Stomach smooth muscle (tissue), 2 donors: ENCODE results near the gene ADAMTS14.
"Not testable (repeated sequence)": the region's sequence is repeated elsewhere in the genome, so short reads cannot be mapped to it uniquely, and the experiment has no call there.

ENCODE experiments used
- H3K27ac ChIP-seq: one replicate; pipeline ENCODE4 v1.7.0; 2013; ENCODE audit warnings: mild to moderate bottlenecking, low read length, inconsistent platforms
- H3K27me3 ChIP-seq, 2 donors: one replicate each; pipeline ENCODE4 v1.7.0; 2013; ENCODE audit warnings: low read length in 2 of 2; ENCODE audit not compliant: insufficient read depth in 2 of 2, control insufficient read depth in 1 of 2
- H3K36me3 ChIP-seq, 2 donors: one replicate each; pipeline ENCODE4 v1.7.0; 2013; ENCODE audit warnings: low read length in 2 of 2; ENCODE audit not compliant: control insufficient read depth in 2 of 2, insufficient read depth in 2 of 2
- H3K4me1 ChIP-seq: one replicate; pipeline ENCODE4 v1.7.0; 2013; ENCODE audit warnings: low read length; ENCODE audit not compliant: control insufficient read depth, insufficient read depth
- H3K4me3 ChIP-seq, 2 donors: one replicate each; pipeline ENCODE4 v1.7.0; 2013; ENCODE audit warnings: low read length in 2 of 2
- H3K9ac ChIP-seq, 2 donors: one replicate each; pipeline ENCODE4 v1.7.0; 2013; ENCODE audit warnings: low read length in 2 of 2, mild to moderate bottlenecking in 1 of 2
- H3K9me3 ChIP-seq, 2 donors: one replicate each; pipeline ENCODE4 v1.7.0; 2013; ENCODE audit warnings: low read length in 2 of 2; ENCODE audit not compliant: control insufficient read depth in 2 of 2
- donor health status: healthy.
- donor health status: Pancreatic carcinoma.

ADAMTS14 gene

DNA sequence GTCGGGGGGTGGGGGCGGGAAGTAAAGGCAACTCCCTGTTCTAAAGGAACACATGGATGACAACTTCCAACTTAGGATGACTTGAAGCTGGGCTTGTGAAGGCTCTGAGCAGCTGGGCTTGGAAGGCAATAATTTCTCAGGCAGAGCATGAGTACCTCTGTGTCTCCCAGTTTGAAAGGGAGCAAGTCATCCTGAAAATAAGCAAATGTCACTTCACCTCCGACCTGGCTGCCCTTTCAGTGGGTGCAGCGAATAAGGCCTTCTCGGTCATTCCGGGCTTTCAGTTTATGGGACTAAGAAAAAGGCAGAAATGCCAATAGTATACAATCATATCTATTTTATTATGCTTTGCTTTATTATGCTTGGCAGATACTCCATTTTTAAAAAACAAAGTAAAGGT is 15.3 kb upstream of the ADAMTS14 start:
- no peak overlapping the region for H3K9ac ChIP-seq
- H3K36me3 ChIP-seq = no peaks in the 10 kb centered on the region
- H3K9me3 ChIP-seq = no peaks in the 10 kb centered on the region
- peaks cover 0 to 2% of the 10 kb centered on the region in 2 donors for H3K27me3 ChIP-seq
- no peak overlapping the region for H3K27ac ChIP-seq
- H3K4me3 ChIP-seq = no peak overlapping the region
- peaks cover 5% of the 10 kb centered on the region for H3K4me1 ChIP-seq

DNA sequence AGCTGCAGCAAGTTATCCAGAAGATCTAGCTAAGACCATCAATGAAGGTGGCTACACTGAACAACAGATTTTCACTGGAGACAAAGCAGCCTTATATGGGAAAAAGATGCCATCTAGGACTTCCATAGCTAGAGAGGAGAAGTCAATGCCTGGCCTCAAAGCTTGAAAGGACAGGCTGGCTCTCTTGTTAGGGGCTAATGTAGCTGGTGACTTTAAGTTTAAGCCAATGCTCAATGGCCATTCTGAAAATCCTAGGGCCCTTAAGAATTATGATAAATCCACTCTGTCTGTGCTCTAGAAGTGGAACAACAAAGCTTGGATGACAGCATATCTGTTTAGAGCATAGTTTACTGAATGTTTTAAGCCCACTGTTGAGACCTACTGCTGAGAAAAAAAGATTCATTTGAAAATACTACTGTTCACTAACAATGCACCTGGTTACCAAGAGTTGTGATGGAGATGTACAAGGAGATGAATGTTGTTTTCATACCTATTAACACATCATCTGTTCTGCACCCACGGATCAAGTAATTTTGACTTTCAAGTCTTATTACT is 13.6 kb upstream of the ADAMTS14 start:
- Histone ChIP-seq H3K4me3 (no peak overlapping the region), H3K27ac (no peak overlapping the region), H3K4me1 (peaks cover 2% of the 10 kb centered on the region), H3K9ac (no peak overlapping the region), H3K36me3 (no peaks in the 10 kb centered on the region), H3K9me3 (no peaks in the 10 kb centered on the region), H3K27me3 (peaks cover 0 to 2% of the 10 kb centered on the region in 2 donors)

DNA sequence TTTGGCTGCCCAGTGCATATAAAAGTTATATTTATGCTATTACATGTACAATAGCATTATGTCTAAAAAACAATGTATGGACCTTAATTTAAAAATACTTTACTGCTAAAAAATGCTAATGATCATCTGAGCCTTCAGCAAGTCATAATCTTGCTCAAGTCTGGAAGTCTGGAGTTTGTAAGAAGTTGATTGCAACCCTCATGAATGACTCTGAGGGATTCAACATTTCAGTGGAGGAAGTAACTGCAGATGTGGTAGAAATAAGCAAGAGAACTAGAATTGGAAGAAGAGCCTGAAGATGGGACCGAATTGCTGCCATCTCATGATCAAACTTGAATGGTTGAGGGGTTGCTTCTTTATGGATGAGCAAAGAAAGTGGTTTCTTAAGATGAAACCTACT is 13.0 kb upstream of the ADAMTS14 start:
- Histone ChIP-seq H3K9me3 (no peaks in the 10 kb centered on the region), H3K27ac (no peak overlapping the region)

DNA sequence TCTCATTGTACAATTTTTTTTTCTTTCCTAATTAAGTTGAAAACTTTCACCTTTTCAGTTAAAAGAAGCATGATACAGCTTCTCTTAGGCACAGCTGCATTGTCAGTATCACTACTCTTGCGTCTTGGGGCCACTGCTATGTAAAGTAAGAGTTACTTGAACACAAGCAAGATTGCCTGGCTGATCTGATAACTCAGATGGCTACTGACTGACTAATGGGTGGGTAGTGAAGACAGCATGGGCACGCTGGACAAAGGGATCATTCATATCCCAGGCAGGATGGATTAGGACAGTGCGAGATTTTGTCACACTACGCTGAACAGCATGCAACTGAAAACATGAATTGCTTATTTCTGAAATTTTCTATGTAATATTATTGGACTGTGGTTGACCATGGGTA is 11.6 kb upstream of the ADAMTS14 start:
- peaks cover 0 to 2% of the 10 kb centered on the region in 2 donors for H3K27me3 ChIP-seq
- no peaks in the 10 kb centered on the region for H3K36me3 ChIP-seq
- peaks cover 2% of the 10 kb centered on the region for H3K4me1 ChIP-seq
- H3K4me3 ChIP-seq = no peak overlapping the region
- no peaks in the 10 kb centered on the region for H3K9me3 ChIP-seq
- H3K9ac ChIP-seq = no peak overlapping the region
- H3K27ac ChIP-seq = no peak overlapping the region

More for the DNA sequence above, 13.0 kb upstream of the ADAMTS14 start:
- peaks cover 0 to 2% of the 10 kb centered on the region in 2 donors for H3K27me3 ChIP-seq
- H3K36me3 ChIP-seq = no peaks in the 10 kb centered on the region
- no peak overlapping the region for H3K4me3 ChIP-seq
- no peak overlapping the region for H3K9ac ChIP-seq
- H3K4me1 ChIP-seq = no peaks in the 10 kb centered on the region

DNA sequence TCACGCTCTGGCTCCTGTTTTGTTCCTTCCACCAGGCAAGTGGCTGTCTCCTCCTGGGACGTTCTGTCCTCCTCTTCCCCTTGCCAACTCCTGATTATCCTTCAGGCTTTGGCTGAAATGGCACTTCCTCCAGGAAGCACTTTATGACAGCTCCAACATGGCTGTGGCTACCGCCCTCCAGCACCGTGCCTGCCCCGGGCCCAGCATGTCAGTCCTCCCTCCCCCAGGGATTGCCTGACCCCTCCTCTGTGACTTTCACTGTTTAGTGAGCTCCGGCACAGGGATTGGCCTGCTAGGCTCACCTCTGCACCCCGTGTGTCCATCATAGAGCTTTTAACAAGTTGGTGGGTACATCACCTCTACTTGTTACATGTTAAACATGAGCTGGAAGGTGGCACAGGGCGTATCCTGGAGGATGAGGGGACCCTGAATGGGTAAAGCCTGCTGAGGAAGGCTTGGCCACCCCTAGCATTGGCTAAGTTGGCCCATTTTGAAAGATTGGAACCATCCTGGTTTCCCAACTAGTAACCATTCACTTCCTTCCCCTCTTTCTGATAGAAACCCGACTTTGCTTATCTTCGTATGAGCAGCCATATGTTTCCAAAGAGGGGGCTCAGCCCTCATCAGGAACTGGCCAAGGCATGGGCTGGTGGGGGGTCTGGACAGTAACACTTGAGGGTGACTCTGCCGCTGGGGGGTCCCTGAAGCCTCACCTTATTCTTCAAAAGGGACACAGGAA is 10.5 kb upstream of the ADAMTS14 start:
- H3K27ac ChIP-seq = no peak overlapping the region
- H3K9me3 ChIP-seq = no peaks in the 10 kb centered on the region
- no peaks in the 10 kb centered on the region for H3K36me3 ChIP-seq
- peaks cover 0 to 2% of the 10 kb centered on the region in 2 donors for H3K27me3 ChIP-seq
- H3K4me3 ChIP-seq = no peak overlapping the region
- H3K4me1 ChIP-seq = peaks cover 2% of the 10 kb centered on the region
- H3K9ac ChIP-seq = no peak overlapping the region

DNA sequence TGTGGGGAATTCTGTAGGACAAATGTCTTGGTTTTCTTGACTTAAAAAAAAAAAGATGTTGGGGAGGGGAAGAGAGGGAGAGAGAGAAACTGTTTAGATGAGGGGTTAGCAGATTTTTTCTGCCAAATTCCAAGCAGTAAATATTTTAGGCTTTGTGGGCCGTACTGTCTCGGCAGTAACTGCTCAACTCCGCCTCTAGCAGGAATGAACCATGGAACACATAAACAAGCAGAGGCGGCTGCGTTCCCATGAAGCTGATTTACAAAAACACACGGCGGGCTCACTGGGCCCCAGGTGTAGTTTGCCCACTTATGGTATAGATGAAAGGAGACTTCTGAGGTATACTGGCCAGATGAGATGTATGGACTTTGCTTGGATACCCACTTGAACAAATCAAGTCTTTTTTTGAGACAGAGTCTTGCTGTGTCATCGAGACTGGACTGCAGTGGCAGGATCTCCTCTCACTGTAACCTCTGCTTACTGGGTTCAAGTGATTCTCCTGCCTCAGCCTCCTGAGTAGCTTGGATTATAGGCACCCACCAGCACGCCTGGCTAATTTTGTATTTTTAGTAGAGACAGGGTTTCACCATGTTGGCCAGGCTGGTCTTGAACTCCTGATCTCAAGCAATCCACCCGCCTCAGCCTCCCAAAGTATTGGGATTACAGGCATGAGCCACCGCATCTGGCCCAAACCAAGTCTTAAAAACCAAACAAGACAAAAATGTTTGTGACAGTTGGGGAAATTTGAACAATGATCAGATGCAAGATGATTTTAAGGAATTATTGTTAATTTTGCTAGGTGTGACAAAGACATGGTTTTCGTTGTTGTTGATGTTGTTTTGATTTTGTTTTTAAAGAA is 9.7 kb upstream of the ADAMTS14 start:
- no peak overlapping the region for H3K27ac ChIP-seq
- H3K36me3 ChIP-seq = no peaks in the 10 kb centered on the region
- H3K27me3 ChIP-seq = peaks cover 0 to 2% of the 10 kb centered on the region in 2 donors
- H3K4me3 ChIP-seq = no peak overlapping the region
- H3K4me1 ChIP-seq = peaks cover 2% of the 10 kb centered on the region
- no peaks in the 10 kb centered on the region for H3K9me3 ChIP-seq
- H3K9ac ChIP-seq = no peak overlapping the region

DNA sequence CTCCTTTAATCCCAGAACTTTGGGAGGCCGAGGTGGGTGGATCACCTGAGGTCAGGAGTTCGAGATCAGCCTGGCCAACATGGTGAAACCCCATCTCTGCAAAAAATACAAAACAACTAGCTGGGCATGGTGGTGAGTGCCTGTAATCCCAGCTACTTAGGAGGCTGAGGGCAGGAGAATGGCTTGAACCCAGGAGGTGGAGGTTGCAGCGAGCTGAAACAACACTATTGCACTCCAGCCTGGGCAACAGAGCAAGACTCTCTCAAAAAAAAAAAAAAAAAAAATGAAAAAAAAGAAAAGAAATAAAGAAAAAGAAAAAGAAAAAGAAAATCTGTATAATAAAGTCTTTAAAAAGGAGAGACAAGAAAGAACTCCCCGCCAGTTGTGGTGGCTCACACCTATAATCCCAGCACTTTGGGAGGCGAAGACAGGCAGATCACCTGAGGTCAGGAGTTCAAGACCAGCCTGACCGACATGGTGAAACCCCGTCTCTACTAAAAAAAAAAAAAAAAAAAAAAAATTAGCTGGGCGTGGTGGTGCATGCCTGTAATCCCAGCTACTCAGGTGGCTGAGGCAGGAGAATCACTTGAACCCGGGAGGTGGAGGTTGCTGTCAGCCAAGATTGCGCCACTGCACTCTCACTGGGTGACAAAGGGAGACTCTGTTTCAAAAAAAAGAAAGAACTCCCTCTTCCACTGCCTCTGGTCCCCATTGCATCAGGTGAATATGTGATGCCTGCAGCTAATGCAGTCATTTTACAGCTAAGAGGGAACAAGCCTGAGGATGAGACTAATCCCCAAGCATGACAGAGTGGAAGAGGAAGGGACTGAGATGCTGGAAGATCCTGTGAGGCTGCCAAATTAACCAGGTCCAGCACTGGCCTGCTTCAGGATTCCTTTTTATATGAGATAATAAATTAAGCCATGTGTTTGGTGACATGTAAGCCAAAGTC is 8.6 kb upstream of the ADAMTS14 start:
- not testable (repeated sequence) for H3K27ac ChIP-seq, H3K4me1 ChIP-seq, H3K36me3 ChIP-seq, H3K4me3 ChIP-seq, H3K27me3 ChIP-seq, H3K9ac ChIP-seq, H3K9me3 ChIP-seq

DNA sequence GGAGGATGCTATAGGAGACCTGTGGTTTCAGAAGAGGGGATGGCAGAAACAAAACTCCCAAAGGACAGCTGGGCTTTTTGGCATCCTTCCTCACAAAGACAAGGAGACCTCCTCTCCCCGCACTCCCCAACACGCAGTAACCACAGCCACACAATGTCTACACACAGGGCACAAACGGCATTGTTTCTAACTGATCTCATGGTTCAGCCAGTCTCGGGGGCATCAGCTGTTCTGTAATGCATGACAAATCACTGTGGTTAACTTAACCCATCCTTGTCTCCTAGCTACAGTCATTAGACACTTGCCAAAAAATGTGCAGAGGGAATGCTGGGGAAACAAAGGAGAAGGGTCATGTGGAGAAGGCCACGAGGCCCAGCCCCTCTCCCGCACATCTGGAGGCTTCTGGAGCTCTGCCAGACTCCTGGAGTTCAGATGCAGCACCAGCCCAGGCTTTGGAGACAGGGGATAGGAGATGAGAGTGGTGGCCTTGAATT is 7.6 kb upstream of the ADAMTS14 start:
- Histone ChIP-seq H3K9me3 (no peaks in the 10 kb centered on the region), H3K9ac (no peak overlapping the region), H3K4me1 (peaks cover 2% of the 10 kb centered on the region), H3K36me3 (no peaks in the 10 kb centered on the region), H3K27ac (no peak overlapping the region), H3K4me3 (no peak overlapping the region), H3K27me3 (peaks cover 0 to 2% of the 10 kb centered on the region in 2 donors)

DNA sequence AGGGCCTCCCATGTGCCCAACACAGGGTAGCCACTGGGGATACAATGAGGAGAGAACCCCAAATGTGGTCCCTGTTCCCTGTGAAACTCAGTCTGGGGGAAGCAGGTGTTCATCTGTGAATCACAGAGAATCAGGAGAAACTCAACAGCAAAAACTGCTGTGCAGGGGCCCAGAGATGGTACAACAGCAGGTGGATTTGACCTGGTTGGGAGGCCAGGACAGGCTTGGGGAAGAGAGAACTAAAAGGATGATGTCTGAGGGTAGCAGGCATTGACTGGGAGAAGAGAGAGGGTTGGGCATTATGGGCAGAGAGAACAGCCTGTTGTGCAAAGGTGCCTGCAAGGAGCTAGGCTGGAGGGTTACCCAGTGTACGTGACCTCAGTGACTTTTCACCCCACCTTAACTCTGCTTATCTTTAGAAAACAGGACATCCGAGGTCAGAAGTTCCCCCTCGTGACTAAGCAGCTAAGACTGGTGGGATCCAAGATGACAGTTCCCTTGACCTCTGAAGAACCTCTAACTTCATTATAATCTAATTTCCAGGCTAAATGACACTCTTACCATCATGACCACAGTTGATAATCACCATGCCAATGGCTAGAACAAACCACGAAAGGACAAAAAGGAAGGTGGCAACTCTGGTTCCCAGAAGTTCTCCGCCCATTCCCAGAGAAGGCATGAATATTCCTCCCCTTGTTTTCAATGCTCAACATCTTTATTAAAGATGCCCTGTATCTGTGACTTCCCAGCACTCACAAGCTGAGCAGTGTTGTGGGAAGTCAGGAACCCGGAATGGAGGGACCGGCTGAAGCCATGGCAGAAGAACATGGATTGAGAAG is 5.1 kb upstream of the ADAMTS14 start:
- H3K9ac ChIP-seq = no peak overlapping the region
- H3K4me3 ChIP-seq = no peak overlapping the region
- no peak overlapping the region for H3K27ac ChIP-seq
- H3K36me3 ChIP-seq = no peaks in the 10 kb centered on the region
- no peaks in the 10 kb centered on the region for H3K27me3 ChIP-seq
- peaks cover 8% of the 10 kb centered on the region for H3K4me1 ChIP-seq
- H3K9me3 ChIP-seq = no peaks in the 10 kb centered on the region
